ENCODE results near the gene PRDM5. TPM values are rescaled to one million over a fixed set of nuclear protein-coding genes. Genes with fewer than 3 reads are reported as not detected.

PRDM5 gene
- total and polyA plus RNA-seq, 10 of the 15 experiments (the other 5 are each of a cell fraction or from before 2014, with no cell fraction given): 0.07 TPM; not detected in 9

DNA sequence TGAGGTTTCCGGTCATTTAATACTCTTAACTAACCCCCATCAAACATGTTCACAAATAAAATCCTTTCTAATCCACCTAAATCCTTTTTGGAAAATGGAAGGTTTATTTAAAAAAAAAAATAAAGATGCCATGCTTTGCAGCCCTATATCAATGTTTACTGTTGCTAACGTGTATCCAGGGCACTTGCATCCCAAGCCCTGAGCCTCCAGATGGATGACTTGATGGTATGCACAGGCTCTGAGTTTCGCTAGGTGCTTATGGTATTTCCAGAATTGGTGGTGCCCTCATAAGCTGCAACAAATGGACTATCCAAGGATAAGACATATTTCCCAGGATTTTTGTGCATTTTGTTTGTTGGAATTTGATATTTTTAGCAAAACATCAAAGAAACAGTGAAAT is 257.7 kb downstream of the PRDM5 start (continued):
- TF ChIP-seq SIN3A (IDR thresholded peaks at IDR 0.05; ENCODE audit: low read depth, low read length) (no peak), SREBF2 (IDR thresholded peaks at IDR 0.05; ENCODE audit: low read length) (no peak)

DNA sequence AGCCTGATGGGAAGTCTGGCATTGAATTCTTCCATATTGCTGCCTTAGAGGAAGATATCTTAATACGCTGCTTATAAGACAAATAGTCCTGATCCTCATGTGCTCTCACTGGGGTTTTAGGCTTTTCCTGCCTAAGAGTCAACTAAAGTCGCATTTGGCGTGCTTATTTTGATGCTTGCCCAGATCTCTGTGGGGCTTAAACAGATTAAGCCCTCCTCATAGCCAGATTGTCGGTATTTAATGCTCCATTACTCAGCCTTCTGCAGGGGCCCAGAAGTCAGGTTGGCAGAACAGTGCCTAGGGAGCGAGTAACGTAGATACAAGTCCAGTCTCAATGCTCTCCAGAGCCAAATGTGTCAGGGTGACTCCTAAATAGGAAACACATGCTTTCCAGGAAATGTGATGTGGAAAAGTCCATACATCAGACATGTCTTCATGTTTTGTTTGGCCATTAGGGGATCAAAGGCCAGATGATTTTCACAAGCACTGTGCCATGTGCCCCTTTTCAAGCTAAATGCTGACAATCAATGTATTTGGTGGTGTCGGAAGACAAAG is 262.8 kb downstream of the PRDM5 start:
- no peak for DNase-seq (ENCODE audit: low read depth, low spot score)
- ChIA-PET POLR2A (no interaction called here), CTCF (no interaction called here), SMC1A (ENCODE audit: uncharacterized antibody, unreplicated experiment) (no interaction called here), RAD21 (ENCODE audit: unreplicated experiment) (no interaction called here)
- no peaks in the 10 kb centered on the region for H3K36me3 ChIP-seq (ENCODE audit: control insufficient read depth in 2 of 2, insufficient read depth in 2 of 2, low read length in 1 of 2)
- no peak overlapping the region for H3K27ac ChIP-seq (ENCODE audit: control insufficient read depth, insufficient read depth)
- no peak overlapping the region for H3K4me3 ChIP-seq
- FAIRE-seq: no peak
- no peak overlapping the region for H3K9ac ChIP-seq (ENCODE audit: control insufficient read depth, insufficient read depth, low read length)
- TF ChIP-seq ZNF384 (IDR thresholded peaks at IDR 0.05; ENCODE audit: borderline replicate concordance, low read depth, low read length) (no peak), BHLHE40 (IDR thresholded peaks at IDR 0.05; ENCODE audit: borderline replicate concordance in 1 of 2, low read depth in 2 of 2, low read length in 1 of 2) (no peak), BRCA1 (IDR thresholded peaks at IDR 0.05; ENCODE audit: low read depth, low read length) (no peak), NR2F1 (conservative IDR thresholded peaks at IDR 0.05) (no peak), ZBED1 (IDR thresholded peaks at IDR 0.05; ENCODE audit: borderline replicate concordance) (no peak), NFYB (IDR thresholded peaks at IDR 0.05; ENCODE audit: insufficient read depth, low read depth, low read length) (no peak), RBBP5 (conservative IDR thresholded peaks at IDR 0.05) (no peak), BMI1 (IDR thresholded peaks at IDR 0.05; ENCODE audit: borderline replicate concordance) (no peak), EZH2 (IDR thresholded peaks at IDR 0.05; ENCODE audit: borderline replicate concordance, control insufficient read depth, low read depth, low read length) (no peak), NR2C2 (IDR thresholded peaks at IDR 0.05; ENCODE audit: borderline replicate concordance, control insufficient read depth, insufficient read length, low read depth) (no peak), ASH2L (IDR thresholded peaks at IDR 0.05; ENCODE audit: borderline replicate concordance, low read depth) (no peak), CHD4 (IDR thresholded peaks at IDR 0.05) (no peak), MXI1 (IDR thresholded peaks at IDR 0.05; ENCODE audit: low read depth, low read length) (no peak), HDAC6 (IDR thresholded peaks at IDR 0.05; ENCODE audit: unreplicated experiment) (no peak), IKZF1 (conservative IDR thresholded peaks at IDR 0.05) (no peak), CREB1 (IDR thresholded peaks at IDR 0.05; ENCODE audit: low read depth) (no peak), JUND (IDR thresholded peaks at IDR 0.05; ENCODE audit: low read depth, low read length) (no peak)
- TF ChIP-seq, protein P1, sequence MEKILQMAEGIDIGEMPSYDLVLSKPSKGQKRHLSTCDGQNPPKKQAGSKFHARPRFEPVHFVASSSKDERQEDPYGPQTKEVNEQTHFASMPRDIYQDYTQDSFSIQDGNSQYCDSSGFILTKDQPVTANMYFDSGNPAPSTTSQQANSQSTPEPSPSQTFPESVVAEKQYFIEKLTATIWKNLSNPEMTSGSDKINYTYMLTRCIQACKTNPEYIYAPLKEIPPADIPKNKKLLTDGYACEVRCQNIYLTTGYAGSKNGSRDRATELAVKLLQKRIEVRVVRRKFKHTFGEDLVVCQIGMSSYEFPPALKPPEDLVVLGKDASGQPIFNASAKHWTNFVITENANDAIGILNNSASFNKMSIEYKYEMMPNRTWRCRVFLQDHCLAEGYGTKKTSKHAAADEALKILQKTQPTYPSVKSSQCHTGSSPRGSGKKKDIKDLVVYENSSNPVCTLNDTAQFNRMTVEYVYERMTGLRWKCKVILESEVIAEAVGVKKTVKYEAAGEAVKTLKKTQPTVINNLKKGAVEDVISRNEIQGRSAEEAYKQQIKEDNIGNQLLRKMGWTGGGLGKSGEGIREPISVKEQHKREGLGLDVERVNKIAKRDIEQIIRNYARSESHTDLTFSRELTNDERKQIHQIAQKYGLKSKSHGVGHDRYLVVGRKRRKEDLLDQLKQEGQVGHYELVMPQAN (conservative IDR thresholded peaks at IDR 0.05): no peak
- H3K27me3 ChIP-seq (replicated peaks in 1 of 2; ENCODE audit: control insufficient read depth in 2 of 2, insufficient read depth in 2 of 2, low read length in 1 of 2): peaks cover 0 to 1% of the 10 kb centered on the region in 2 experiments; a peak in 1 of 4 replicates
- H3K4me1 ChIP-seq (ENCODE audit: control insufficient read depth, insufficient read depth, low read length): no peaks in the 10 kb centered on the region
- 18% methylated on average over 7 of the region's 7 CpGs for WGBS (ENCODE audit: insufficient coverage, insufficient replicate concordance, low lambda C conversion rate, missing lambda C conversion rate)
- no TSS peak for BruUV-seq (replicated peaks)
- no peaks in the 10 kb centered on the region for H3K9me3 ChIP-seq (replicated peaks; ENCODE audit: control insufficient read depth, insufficient read depth, low read length)
- no peak for ATAC-seq
- no peaks in the 10 kb centered on the region for H3K79me2 ChIP-seq (ENCODE audit: control insufficient read depth, insufficient read depth, low read length)
- no peak overlapping the region for H2AFZ ChIP-seq (ENCODE audit: control insufficient read depth, low read depth, low read length)
- H3K4me2 ChIP-seq (ENCODE audit: control insufficient read depth, insufficient read depth): no peak overlapping the region
- H4K20me1 ChIP-seq (ENCODE audit: control insufficient read depth, insufficient read depth): no peaks in the 10 kb centered on the region
- in situ Hi-C loops (cut with MboI): no loop called here
- intact Hi-C loops (cut with micrococcal nuclease; ENCODE audit: unreplicated experiment): no loop called here
